IPS-18c (cell line): Measurements from ENCODE around the gene PAX3.

Source experiments
- H3K4me3 ChIP-seq: 2 replicates; pipeline ENCODE4 v1.7.0; 2013; ENCODE audit warnings: low read depth, mild to moderate bottlenecking, low read length, moderate library complexity; ENCODE audit not compliant: insufficient read depth
- H3K9me3 ChIP-seq: one replicate; pipeline ENCODE4 v1.6.1; 2013; ENCODE audit warnings: mild to moderate bottlenecking, low read length, moderate library complexity; ENCODE audit not compliant: control insufficient read depth, insufficient read depth

PAX3 gene

GRCh38 chr2:222313816-222314215 lies 15.0 kb upstream of the PAX3 start:
- Histone ChIP-seq H3K4me3 (no peak overlapping the region), H3K9me3 (no peaks in the 10 kb centered on the region)

- peaks cover 2% of the 10 kb centered on the region for H3K9me3 ChIP-seq
- peak overlapping the region; percentile 21; the same call in 1 of the 2 replicates for H3K4me3 ChIP-seq
These were observed 13.4 kb upstream of the PAX3 start for GRCh38 chr2:222311978-222312738.

GRCh38 chr2:222311319-222311977 lies 12.7 kb upstream of the PAX3 start:
- peaks cover 2% of the 10 kb centered on the region for H3K9me3 ChIP-seq
- peak overlapping the region; percentile 21; the same call in 1 of the 2 replicates for H3K4me3 ChIP-seq

- no peak overlapping the region for H3K4me3 ChIP-seq
- peaks cover 5% of the 10 kb centered on the region for H3K9me3 ChIP-seq
These were observed 12.0 kb upstream of the PAX3 start for GRCh38 chr2:222310747-222311318.

GRCh38 chr2:222309766-222310165 lies 11.0 kb upstream of the PAX3 start:
- H3K4me3 ChIP-seq = no peak overlapping the region

GRCh38 chr2:222309361-222309760 lies 10.6 kb upstream of the PAX3 start:
- Histone ChIP-seq H3K9me3 (peaks cover 6% of the 10 kb centered on the region), H3K4me3 (no peak overlapping the region)

More at GRCh38 chr2:222309766-222310165, 11.0 kb upstream of the PAX3 start:
- H3K9me3 ChIP-seq = peaks cover 6% of the 10 kb centered on the region

GRCh38 chr2:222307978-222308730 lies 9.4 kb upstream of the PAX3 start:
- no peak overlapping the region for H3K4me3 ChIP-seq
- peaks cover 6% of the 10 kb centered on the region for H3K9me3 ChIP-seq

GRCh38 chr2:222307143-222307756 lies 8.5 kb upstream of the PAX3 start:
- peaks cover 6% of the 10 kb centered on the region for H3K9me3 ChIP-seq
- 0 out of 2 replicates have a peak overlapping the region, but pooled peaks have one; percentile 15 for H3K4me3 ChIP-seq

GRCh38 chr2:222306393-222307142 lies 7.8 kb upstream of the PAX3 start:
- peaks cover 6% of the 10 kb centered on the region for H3K9me3 ChIP-seq
- peak overlapping the region; percentile 43; the same call in 1 of the 2 replicates for H3K4me3 ChIP-seq

- peaks cover 6% of the 10 kb centered on the region for H3K9me3 ChIP-seq
- peak overlapping the region; percentile 43 for H3K4me3 ChIP-seq
These were observed 7.0 kb upstream of the PAX3 start for GRCh38 chr2:222305516-222306392.

- Histone ChIP-seq H3K9me3 (peaks cover 6% of the 10 kb centered on the region), H3K4me3 (no peak overlapping the region)
These were observed 6.1 kb upstream of the PAX3 start for GRCh38 chr2:222304737-222305515.

GRCh38 chr2:222303828-222304736 lies 5.3 kb upstream of the PAX3 start:
- peaks cover 6% of the 10 kb centered on the region for H3K9me3 ChIP-seq

GRCh38 chr2:222303045-222303827 lies 4.4 kb upstream of the PAX3 start:
- H3K4me3 ChIP-seq = no peak overlapping the region

More at GRCh38 chr2:222303828-222304736, 5.3 kb upstream of the PAX3 start:
- H3K4me3 ChIP-seq = no peak overlapping the region

More at GRCh38 chr2:222303045-222303827, 4.4 kb upstream of the PAX3 start:
- peaks cover 6% of the 10 kb centered on the region for H3K9me3 ChIP-seq
